Measurements from ENCODE around the gene MXI1.

MXI1 gene

GRCh38 chr10:110176141-110177030 is 31.0 kb upstream of the MXI1 start:
- Histone ChIP-seq H3K4me2 (ENCODE audit: low read length) (peak overlapping the region; percentile 17; the same call in 1 of the 2 replicates), H3K9me2 (replicated peaks; ENCODE audit: control insufficient read depth, low read length) (no peaks in the 10 kb centered on the region), H3K27ac (ENCODE audit: low read depth, low read length) (no peak overlapping the region), H3K4me1 (ENCODE audit: control insufficient read depth, low read length) (peaks cover 8% of the 10 kb centered on the region), H3K9me3 (ENCODE audit: control insufficient read depth, insufficient read depth, low read length) (no peaks in the 10 kb centered on the region), H3K27me3 (ENCODE audit: control insufficient read depth, low read length) (peaks cover 24% of the 10 kb centered on the region), H3K4me3 (ENCODE audit: low read length) (no peak overlapping the region), H4K20me1 (ENCODE audit: control insufficient read depth, insufficient read depth, low read depth, low read length) (no peaks in the 10 kb centered on the region), H3K79me2 (ENCODE audit: control insufficient read depth, low read length) (no peaks in the 10 kb centered on the region), H3K36me3 (ENCODE audit: control insufficient read depth, low read length) (no peaks in the 10 kb centered on the region), H3F3A (ENCODE audit: control insufficient read depth, insufficient read depth) (no peaks in the 10 kb centered on the region)
- TF ChIP-seq, protein P1, sequence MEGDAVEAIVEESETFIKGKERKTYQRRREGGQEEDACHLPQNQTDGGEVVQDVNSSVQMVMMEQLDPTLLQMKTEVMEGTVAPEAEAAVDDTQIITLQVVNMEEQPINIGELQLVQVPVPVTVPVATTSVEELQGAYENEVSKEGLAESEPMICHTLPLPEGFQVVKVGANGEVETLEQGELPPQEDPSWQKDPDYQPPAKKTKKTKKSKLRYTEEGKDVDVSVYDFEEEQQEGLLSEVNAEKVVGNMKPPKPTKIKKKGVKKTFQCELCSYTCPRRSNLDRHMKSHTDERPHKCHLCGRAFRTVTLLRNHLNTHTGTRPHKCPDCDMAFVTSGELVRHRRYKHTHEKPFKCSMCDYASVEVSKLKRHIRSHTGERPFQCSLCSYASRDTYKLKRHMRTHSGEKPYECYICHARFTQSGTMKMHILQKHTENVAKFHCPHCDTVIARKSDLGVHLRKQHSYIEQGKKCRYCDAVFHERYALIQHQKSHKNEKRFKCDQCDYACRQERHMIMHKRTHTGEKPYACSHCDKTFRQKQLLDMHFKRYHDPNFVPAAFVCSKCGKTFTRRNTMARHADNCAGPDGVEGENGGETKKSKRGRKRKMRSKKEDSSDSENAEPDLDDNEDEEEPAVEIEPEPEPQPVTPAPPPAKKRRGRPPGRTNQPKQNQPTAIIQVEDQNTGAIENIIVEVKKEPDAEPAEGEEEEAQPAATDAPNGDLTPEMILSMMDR (IDR thresholded peaks at IDR 0.05; ENCODE audit: low read depth, low read length, poor library complexity, severe bottlenecking) = no peak
- no peak for TF ChIP-seq EZH2phosphoT487 (IDR thresholded peaks at IDR 0.05; ENCODE audit: borderline replicate concordance, low read length)

- Histone ChIP-seq H3K27me3 (ENCODE audit: control insufficient read depth, low read length) (peaks cover 20% of the 10 kb centered on the region; the same call in 1 of the 2 replicates), H3K79me2 (ENCODE audit: control insufficient read depth, low read length) (no peaks in the 10 kb centered on the region), H4K20me1 (ENCODE audit: control insufficient read depth, insufficient read depth, low read depth, low read length) (no peaks in the 10 kb centered on the region), H3K9me2 (replicated peaks; ENCODE audit: control insufficient read depth, low read length) (no peaks in the 10 kb centered on the region), H3K27ac (ENCODE audit: low read depth, low read length) (no peak overlapping the region), H3F3A (ENCODE audit: control insufficient read depth, insufficient read depth) (no peaks in the 10 kb centered on the region), H3K36me3 (ENCODE audit: control insufficient read depth, low read length) (no peaks in the 10 kb centered on the region), H3K9me3 (ENCODE audit: control insufficient read depth, insufficient read depth, low read length) (no peaks in the 10 kb centered on the region), H3K4me2 (ENCODE audit: low read length) (no peak overlapping the region), H3K4me1 (ENCODE audit: control insufficient read depth, low read length) (peaks cover 8% of the 10 kb centered on the region), H3K4me3 (ENCODE audit: low read length) (no peak overlapping the region)
- TF ChIP-seq EZH2phosphoT487 (IDR thresholded peaks at IDR 0.05; ENCODE audit: borderline replicate concordance, low read length) = no peak
- TF ChIP-seq, protein P1 (IDR thresholded peaks at IDR 0.05; ENCODE audit: low read depth, low read length, poor library complexity, severe bottlenecking) = no peak
These were observed 28.2 kb upstream of the MXI1 start for GRCh38 chr10:110179220-110179619.

DNA sequence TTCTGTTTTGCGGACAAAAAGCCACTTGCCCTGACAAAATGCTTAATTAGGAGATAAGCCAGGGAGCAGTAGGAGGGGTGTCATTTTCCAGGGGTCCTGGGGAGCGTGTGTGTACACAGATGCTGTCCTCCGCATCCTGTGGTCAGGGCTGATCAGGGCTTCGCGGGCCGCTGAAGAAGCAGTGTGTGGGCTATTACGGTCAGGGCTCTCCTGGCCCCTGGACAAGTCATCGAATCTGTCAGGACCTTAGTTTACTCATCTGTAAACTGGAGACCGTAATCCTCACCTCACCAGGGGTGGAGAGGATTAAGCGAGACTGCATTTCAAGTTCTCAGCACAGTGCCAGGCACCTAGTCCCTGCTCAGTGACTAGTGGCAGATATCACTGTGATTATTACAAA is 26.0 kb upstream of the MXI1 start:
- no peak overlapping the region for H3K4me2 ChIP-seq (ENCODE audit: low read length)
- H3K4me1 ChIP-seq (ENCODE audit: control insufficient read depth, low read length) = peaks cover 3% of the 10 kb centered on the region
- peaks cover 12% of the 10 kb centered on the region; the same call in 1 of the 2 replicates for H3K27me3 ChIP-seq (ENCODE audit: control insufficient read depth, low read length)
- H3F3A ChIP-seq (ENCODE audit: control insufficient read depth, insufficient read depth) = no peaks in the 10 kb centered on the region
- H3K79me2 ChIP-seq (ENCODE audit: control insufficient read depth, low read length) = no peaks in the 10 kb centered on the region
- no peaks in the 10 kb centered on the region for H4K20me1 ChIP-seq (ENCODE audit: control insufficient read depth, insufficient read depth, low read depth, low read length)
- TF ChIP-seq, protein P1 (IDR thresholded peaks at IDR 0.05; ENCODE audit: low read depth, low read length, poor library complexity, severe bottlenecking) = no peak
- no peak for TF ChIP-seq EZH2phosphoT487 (IDR thresholded peaks at IDR 0.05; ENCODE audit: borderline replicate concordance, low read length)
- H3K27ac ChIP-seq (ENCODE audit: low read depth, low read length) = no peak overlapping the region
- no peaks in the 10 kb centered on the region for H3K36me3 ChIP-seq (ENCODE audit: control insufficient read depth, low read length)
- H3K4me3 ChIP-seq (ENCODE audit: low read length) = no peak overlapping the region
- no peaks in the 10 kb centered on the region for H3K9me3 ChIP-seq (ENCODE audit: control insufficient read depth, insufficient read depth, low read length)
- no peaks in the 10 kb centered on the region for H3K9me2 ChIP-seq (replicated peaks; ENCODE audit: control insufficient read depth, low read length)
